ENCODE results near the gene DCDC2C. TPM values are rescaled to one million over a fixed set of nuclear protein-coding genes. Genes with fewer than 3 reads are reported as not detected.

The DCDC2C gene
- total and polyA plus RNA-seq, 2 donors from 2014 or later = not detected

DNA sequence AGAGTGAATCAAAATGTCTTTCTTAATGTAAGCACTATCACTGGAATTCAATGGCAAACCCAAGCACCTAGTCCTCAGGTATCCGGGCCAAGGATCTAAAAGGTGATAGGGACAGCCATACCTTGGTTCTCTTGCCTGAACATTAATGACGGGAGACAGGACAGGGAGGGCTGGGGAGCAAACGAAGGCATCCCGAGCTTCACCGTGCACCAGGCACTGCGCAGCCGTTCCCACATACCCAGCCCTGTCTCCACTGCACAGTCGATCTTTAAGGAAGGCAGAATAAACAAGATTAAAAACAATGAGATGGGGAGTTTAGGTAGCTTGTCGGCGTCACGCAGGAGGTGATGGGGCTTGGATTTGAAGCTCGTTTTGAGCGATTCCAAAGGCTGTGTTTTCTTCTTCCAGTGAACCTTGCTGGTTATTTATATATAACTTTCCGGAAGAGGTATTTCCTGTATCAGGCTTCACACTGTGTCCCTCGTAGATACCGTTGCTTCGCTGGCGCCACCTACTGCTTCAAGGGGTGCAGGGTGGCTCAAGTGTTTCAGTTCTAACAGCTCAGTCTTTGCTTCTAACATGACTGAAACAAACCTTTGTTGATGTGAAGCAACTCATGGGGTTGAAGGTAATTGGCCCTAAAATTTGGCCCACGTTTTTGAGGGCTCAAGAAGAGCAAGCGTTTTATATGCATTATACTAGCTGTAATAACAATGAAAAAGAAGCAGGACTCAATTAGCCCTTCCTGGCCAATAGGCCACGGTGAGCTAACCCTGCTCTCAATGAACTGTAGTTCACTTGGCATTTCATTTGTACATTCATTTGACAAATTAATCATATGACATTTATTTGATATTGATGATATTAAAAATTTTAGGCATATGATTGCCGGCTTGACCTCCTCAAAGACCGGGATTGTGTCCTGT is 77.4 kb downstream of the DCDC2C start:
- DNase-seq (peak in 4 of 5 donors; percentile 74 to 91 (median 80)), FAIRE-seq (no peak)
- TF ChIP-seq, protein P1, sequence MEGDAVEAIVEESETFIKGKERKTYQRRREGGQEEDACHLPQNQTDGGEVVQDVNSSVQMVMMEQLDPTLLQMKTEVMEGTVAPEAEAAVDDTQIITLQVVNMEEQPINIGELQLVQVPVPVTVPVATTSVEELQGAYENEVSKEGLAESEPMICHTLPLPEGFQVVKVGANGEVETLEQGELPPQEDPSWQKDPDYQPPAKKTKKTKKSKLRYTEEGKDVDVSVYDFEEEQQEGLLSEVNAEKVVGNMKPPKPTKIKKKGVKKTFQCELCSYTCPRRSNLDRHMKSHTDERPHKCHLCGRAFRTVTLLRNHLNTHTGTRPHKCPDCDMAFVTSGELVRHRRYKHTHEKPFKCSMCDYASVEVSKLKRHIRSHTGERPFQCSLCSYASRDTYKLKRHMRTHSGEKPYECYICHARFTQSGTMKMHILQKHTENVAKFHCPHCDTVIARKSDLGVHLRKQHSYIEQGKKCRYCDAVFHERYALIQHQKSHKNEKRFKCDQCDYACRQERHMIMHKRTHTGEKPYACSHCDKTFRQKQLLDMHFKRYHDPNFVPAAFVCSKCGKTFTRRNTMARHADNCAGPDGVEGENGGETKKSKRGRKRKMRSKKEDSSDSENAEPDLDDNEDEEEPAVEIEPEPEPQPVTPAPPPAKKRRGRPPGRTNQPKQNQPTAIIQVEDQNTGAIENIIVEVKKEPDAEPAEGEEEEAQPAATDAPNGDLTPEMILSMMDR (IDR thresholded peaks at IDR 0.05; ENCODE audit: borderline replicate concordance, extremely low read depth, insufficient read depth) = peak; percentile 60
- Histone ChIP-seq H3K4me1 (ENCODE audit: control insufficient read depth in 2 of 3, insufficient read depth in 2 of 3, low read depth in 1 of 3, low read length in 3 of 3) (peaks cover 0 to 7% (median 2%) of the 10 kb centered on the region in 3 donors), H3K4me3 (ENCODE audit: low read length in 3 of 3) (peak overlapping the region in 2 of 3 donors; percentile 35 to 49), H3K27me3 (ENCODE audit: control insufficient read depth, insufficient read depth, low read length) (no peaks in the 10 kb centered on the region), H3K9me3 (ENCODE audit: control insufficient read depth in 2 of 3, insufficient read depth in 1 of 3, low read length in 3 of 3) (no peaks in the 10 kb centered on the region), H3K36me3 (ENCODE audit: control insufficient read depth in 2 of 3, insufficient read depth in 3 of 3, low read length in 3 of 3) (no peaks in the 10 kb centered on the region), H3K9ac (ENCODE audit: low read length in 3 of 3) (peak overlapping the region in 1 of 3 donors; percentile 9), H3K27ac (ENCODE audit: low read depth in 2 of 2, low read length in 2 of 2) (no peak overlapping the region)
- intact Hi-C loops (cut with DNase I) = no loop called here

DNA sequence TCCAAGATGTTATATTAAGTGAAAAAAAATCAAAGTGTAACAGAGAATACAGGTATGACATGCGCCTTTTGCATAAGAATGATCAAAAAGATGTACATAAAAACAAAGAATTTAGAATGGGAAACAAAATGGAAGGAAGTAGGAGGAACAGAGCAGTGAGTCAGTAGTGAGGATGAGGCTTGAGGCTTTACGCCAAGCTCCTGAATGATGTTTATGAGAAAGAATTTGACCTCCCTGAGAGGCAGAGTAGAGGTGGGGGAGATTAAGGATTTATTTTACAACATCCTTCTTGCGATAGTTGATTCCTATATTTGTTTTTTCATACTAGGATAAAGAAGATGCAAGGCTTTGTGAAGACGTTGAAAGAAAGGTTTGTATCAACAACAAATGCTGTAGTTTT is 81.4 kb downstream of the DCDC2C start:
- TF ChIP-seq, protein P1 (IDR thresholded peaks at IDR 0.05; ENCODE audit: borderline replicate concordance, extremely low read depth, insufficient read depth) = no peak
- H3K4me1 ChIP-seq (ENCODE audit: control insufficient read depth in 2 of 3, insufficient read depth in 2 of 3, low read depth in 1 of 3, low read length in 3 of 3) = peaks cover 0 to 7% (median 2%) of the 10 kb centered on the region in 3 donors
- DNase-seq (no peak), FAIRE-seq (no peak)
- no peak overlapping the region for H3K27ac ChIP-seq (ENCODE audit: low read depth in 2 of 2, low read length in 2 of 2)
- no peak overlapping the region for H3K4me3 ChIP-seq (ENCODE audit: low read length in 3 of 3)
- intact Hi-C loops (cut with DNase I) = no loop called here
- no peaks in the 10 kb centered on the region for H3K27me3 ChIP-seq (ENCODE audit: control insufficient read depth, insufficient read depth, low read length)
- no peaks in the 10 kb centered on the region for H3K9me3 ChIP-seq (ENCODE audit: control insufficient read depth in 2 of 3, insufficient read depth in 1 of 3, low read length in 3 of 3)
- H3K36me3 ChIP-seq (ENCODE audit: control insufficient read depth in 2 of 3, insufficient read depth in 3 of 3, low read length in 3 of 3) = no peaks in the 10 kb centered on the region
- no peak overlapping the region for H3K9ac ChIP-seq (ENCODE audit: low read length in 3 of 3)

- no peaks in the 10 kb centered on the region for H3K9me3 ChIP-seq (ENCODE audit: control insufficient read depth in 2 of 3, insufficient read depth in 1 of 3, low read length in 3 of 3)
- no peak overlapping the region for H3K27ac ChIP-seq (ENCODE audit: low read depth in 2 of 2, low read length in 2 of 2)
- peaks cover 0 to 2% (median 1%) of the 10 kb centered on the region in 3 donors for H3K4me1 ChIP-seq (ENCODE audit: control insufficient read depth in 2 of 3, insufficient read depth in 2 of 3, low read depth in 1 of 3, low read length in 3 of 3)
- no peak overlapping the region for H3K9ac ChIP-seq (ENCODE audit: low read length in 3 of 3)
- H3K4me3 ChIP-seq (ENCODE audit: low read length in 3 of 3) = no peak overlapping the region
- TF ChIP-seq, protein P1 (IDR thresholded peaks at IDR 0.05; ENCODE audit: borderline replicate concordance, extremely low read depth, insufficient read depth) = no peak
- no peaks in the 10 kb centered on the region for H3K27me3 ChIP-seq (ENCODE audit: control insufficient read depth, insufficient read depth, low read length)
- no peaks in the 10 kb centered on the region for H3K36me3 ChIP-seq (ENCODE audit: control insufficient read depth in 2 of 3, insufficient read depth in 3 of 3, low read length in 3 of 3)
- no peak for FAIRE-seq
- peak in 2 of 5 donors; percentile 16 to 31 for DNase-seq
- intact Hi-C loops (cut with DNase I) = no loop called here
Measured at GRCh38 chr2:3785220-3785889, 82.0 kb downstream of the DCDC2C start.

Measured in kidney (tissue), 14 donors.